ENCODE data around the gene ASMTL.
"Not testable (repeated sequence)": the region's sequence is repeated elsewhere in the genome, so short reads cannot be mapped to it uniquely, and the experiment has no call there.

Gene ASMTL, protein sequence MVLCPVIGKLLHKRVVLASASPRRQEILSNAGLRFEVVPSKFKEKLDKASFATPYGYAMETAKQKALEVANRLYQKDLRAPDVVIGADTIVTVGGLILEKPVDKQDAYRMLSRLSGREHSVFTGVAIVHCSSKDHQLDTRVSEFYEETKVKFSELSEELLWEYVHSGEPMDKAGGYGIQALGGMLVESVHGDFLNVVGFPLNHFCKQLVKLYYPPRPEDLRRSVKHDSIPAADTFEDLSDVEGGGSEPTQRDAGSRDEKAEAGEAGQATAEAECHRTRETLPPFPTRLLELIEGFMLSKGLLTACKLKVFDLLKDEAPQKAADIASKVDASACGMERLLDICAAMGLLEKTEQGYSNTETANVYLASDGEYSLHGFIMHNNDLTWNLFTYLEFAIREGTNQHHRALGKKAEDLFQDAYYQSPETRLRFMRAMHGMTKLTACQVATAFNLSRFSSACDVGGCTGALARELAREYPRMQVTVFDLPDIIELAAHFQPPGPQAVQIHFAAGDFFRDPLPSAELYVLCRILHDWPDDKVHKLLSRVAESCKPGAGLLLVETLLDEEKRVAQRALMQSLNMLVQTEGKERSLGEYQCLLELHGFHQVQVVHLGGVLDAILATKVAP

DNA sequence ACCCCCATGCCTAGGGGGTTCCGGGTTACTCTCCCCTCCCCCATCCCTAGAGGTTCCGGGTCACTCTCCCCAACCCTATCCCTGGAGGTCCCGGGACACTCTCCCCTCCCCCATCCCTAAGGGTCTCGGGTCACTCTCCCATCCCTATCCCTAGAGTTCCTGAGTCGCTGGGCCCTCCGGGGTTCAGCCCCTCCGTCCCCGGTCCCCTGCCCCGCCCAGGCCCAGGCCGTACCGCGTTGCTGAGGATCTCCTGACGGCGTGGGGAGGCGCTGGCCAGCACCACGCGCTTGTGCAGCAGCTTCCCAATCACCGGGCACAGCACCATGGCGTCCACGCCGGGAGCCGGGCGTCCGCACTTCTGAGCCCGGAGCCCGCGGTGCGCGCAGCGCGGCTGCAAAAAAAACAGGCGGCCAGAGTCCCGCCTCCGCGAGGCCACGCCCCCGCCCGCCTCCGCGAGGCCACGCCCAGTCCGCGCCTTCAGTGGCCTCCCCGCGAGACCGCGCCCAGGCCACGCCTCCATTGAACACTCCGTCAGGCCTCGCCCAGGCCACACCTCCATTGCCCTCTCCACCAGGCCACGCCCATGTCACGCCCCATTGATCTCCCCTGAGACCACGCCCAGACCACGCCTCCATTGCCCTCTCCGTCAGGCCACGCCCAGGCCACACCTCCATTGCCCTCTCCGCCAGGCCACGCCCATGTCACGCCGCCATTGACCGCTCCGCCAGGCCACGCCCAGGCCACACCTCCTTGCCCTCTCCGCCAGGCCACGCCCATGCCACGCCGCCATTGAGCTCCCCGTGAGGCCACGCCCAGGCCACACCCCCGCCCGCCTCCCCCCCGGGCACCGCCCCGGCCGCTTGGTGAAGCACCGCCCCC lies at the start of gene ASMTL:
Gene ASMTL, minus strand, starts transcription at position 394 of the 879 bp plus-strand sequence. Its CDS starts 69 bp downstream, at position 325.
- DNase-seq: peak; percentile 100

DNA sequence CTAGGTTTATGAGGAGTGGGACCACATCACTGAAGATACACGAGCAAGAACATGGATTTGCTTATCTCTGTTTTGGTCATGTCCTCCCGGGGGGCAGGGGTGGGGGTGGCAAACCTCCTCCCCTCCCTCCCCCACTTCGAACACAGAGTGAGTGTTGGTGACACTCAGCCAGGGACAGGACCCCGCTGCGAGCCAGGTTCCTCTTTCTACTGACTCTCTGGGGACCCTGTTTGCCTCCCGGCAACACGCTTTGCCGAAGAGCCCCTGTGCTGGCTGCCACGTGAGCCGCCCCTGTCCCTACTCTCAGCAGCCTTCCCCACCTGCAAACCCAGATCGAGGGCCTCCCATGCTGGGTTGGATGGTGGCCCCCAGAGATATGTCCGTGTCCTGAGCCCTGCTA lies 49.5 kb upstream of the ASMTL start:
- no peak for DNase-seq

DNA sequence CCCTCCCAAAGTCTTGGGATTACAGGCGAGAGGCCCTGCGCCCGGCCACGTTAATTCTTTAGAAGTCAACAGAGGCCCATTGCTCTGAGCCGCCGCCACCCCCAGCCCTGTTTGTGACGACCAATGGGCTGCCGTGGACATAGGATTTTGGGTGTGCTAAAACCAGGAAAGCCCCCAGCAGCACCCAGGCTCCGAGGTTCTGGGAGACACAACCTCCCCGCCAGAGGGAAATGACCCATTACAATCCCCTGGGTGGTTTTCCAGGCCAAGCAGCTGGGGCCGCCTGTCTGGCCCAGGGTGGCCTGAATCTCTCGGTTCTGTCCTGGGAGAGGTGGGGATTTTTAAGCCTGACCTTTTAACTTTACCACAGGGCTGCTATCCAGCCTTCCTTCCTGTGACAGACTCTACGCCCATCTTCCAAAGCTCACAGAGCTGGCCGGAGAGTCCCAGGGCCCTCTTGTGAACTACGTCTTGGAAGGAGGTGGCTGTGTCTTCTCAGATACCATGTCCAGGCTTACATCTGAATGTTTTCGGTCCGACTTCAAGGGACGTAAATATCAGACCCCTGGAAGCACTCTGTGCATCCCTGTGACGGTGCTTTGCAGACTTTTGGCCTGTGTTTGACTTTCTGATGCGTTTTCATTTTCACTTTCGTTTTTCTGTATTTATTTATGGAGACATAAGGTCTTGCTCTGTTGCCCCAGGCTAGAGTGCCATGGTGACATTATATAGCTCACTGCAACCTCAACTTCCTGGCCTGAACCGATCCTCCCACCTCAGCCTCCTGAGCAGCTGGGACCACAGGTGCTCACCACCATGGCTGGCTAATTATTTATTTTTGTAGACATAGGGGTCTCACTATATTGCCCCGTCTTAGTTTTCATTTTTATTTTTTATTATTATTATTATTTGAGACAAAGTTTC lies 48.3 kb upstream of the ASMTL start:
- DNase-seq: no peak

DNA sequence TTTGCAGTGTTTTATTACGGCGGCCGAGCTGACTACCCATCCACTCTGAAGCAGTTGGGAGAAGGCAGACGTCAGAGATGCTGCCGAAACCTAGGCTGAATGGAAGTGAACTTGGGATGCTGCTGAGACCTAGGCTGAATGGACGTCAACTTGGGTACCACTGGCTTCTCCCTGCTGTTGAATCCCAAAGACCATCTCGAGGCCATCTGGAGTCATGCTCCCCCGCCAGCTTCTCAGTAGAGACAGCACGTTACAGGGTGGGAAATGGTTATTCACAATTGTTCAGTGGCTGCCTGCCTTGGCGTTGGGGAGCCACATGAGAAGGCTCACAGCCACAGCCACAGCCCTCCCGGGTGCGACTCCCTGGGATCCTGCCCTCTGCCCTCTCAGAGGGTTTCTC lies 43.4 kb upstream of the ASMTL start:
- DNase-seq: no peak

DNA sequence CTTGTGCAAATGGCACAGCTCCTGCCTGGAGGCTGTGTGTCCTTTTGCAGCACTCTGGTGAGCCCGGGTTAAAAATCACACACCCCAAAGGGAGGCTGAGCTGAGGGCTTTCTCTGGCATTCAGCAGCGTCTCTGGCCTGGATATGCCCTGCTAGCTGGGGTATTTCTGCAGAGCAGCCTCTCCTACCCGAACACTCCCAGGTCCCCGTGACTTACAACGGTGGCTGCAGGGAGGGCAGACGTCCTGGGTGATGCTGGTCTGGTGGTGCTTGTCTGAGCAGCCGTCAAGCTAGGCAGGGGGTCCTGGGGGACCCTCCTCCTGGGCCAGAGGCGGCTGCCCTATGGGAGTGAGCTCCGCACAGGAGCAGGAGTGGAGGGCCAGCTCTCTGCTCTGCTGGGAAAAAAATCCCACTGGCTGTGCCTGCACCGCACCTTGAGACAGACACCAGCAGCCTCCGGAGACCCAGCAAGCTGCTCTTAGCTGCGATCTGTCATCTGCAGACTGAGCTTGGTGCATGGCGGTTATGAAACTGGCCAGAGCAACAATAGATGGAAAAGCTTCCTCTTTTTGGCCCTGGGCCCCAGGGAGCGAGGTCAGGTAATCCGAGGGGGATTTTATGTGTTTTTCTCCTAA lies 41.3 kb upstream of the ASMTL start:
- no peak for DNase-seq

DNA sequence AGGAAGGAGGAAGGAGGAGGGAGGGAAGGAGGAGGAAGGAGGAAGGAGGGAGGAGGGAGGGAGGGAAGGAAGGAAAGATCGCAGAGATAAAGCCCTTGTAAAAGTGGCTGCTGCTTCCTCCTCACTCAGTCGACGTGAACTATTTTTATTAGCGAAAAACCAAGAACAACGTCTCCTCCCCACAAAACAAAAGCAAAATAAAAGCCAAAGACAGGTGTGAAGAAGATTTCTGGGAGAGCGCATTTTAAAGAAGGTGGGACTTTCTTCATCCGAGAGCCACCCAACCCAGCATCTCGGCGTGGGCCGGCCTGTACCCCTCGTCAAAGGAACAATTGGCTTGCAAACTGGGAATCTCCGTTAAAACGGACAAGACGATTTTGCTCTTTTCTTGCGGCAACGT lies 40.7 kb upstream of the ASMTL start:
- DNase-seq: no peak

DNA sequence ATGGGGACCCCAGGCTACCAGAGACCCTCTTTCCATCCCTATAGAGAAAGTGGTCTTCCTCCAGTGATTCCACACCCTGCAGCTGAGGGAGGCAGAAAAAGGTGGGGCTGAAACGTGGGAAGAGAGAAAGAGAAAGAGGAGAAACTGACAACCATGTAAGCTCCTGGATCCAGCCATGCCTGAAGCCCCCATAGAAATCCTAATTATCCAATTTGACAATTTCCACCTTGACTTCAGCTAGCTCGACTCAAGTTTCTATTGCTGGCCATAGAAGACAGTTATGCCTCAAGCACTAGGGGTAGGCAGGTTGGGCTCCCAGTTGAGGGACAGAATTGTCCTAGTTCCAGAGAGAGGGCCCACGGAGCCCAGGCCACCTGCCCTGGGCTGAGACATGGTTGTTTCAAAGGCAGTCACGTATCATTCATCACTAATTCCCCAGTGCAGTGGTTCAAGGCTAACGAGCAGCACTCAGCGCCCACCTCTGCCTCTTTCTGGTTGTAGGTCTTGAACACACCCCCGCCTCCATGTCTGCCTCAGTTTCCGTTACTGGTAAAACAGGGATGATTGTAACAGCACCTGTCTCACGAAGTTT lies 39.8 kb upstream of the ASMTL start:
- no peak for DNase-seq

DNA sequence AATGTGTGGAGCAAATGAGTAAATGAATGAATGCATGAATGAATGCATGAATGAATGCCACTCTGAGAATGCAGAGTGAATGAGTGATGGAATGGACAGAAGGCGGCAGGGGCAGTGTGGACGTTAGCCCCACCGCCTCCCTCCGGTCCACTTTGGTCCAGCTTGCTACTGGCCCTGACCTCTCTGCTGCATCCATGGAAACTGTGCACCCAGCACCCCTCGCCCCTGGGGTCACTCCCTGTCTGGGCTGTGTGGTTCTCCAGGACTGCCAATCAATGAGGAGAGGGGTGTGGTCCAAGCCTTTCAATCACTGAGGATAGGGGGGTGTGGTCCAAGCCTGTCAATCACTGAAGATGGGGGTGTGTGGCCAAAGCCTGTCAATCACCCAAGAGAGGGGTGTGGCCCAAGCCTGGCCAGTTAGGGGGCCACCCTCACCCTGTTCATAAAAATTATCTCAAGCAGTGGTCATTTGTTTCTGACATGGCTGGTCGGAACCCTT lies 39.2 kb upstream of the ASMTL start:
- DNase-seq: peak; percentile 54

DNA sequence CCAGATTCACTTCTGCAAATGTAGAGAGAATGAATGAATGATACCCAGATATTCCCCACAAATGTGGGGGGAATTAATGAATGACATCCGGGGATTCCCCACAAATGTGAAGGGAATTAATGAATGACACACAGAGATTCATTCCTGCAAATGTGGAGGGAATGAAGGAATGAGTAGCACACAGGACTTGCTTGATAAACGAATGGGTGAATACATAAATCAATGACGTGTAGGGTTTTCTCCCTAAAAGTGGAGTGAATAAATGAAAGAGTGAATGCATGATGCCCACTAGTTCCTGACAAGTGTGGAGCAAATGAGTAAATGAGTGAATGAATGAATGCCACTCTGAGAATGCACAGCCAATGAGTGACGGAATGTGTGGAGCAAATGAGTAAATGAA lies 38.5 kb upstream of the ASMTL start:
- not testable (repeated sequence) for DNase-seq

DNA sequence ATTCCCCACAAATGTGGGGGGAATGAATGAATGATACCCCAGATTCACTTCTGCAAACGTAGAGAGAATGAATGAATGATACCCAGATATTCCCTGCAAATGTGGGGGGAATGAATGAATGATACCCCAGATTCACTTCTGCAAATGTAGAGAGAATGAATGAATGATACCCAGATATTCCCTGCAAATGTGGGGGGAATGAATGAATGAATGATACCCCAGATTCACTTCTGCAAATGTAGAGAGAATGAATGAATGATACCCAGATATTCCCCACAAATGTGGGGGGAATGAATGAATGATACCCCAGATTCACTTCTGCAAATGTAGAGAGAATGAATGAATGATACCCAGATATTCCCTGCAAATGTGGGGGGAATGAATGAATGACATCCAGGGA lies 38.0 kb upstream of the ASMTL start:
- not testable (repeated sequence) for DNase-seq

DNA sequence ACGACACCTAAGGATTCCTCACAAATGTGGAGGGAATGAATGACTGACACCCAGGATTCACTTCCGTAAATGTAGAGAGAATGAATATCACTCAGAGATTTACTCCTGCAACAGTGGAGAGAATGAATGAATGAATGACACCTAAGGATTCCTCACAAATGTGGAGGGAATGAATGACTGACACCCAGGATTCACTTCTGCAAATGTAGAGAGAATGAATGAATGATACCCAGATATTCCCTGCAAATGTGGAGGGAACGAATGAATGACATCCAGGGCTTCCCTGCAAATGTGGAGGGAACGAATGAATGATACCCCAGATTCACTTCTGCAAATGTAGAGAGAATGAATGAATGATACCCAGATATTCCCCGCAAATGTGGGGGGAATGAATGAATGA lies 36.6 kb upstream of the ASMTL start:
- not testable (repeated sequence) for DNase-seq

DNA sequence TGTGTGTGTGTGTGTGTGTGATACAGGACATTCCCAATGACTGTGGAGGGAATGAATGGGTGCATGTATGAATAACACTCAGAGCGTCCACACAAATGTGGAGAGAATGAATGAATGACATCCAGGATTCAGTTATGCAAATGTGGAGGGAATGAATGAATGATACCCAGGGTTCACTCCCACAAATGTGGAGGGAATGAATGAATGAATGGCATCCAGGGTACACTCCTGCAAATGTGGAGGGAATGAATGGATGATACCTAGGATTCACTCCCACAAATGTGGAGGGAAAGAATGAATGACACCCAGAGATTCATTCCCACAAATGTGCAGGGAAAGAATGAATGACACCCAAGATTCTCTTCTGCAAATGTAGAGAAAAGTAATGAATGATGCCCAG lies 36.0 kb upstream of the ASMTL start:
- DNase-seq: no peak

DNA sequence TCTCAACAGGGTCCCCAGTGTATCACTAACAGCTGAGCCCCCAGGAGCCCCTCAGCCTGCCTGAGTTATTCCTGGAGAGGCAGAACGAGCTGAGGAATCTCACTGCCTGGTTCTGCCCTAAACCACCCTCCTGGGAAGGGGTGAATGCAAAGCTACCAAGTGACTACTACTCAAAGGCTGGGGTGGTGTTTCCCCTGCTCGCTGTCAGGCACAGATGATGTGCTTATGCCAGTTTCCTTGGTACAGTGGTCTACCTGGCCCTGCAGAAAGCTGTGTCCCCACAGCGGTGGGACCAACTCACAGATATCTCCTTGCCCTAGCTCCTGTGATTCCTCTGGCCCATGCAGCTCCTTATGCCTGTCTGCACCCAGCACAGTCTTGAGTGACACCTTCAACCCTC lies 35.4 kb upstream of the ASMTL start:
- no peak for DNase-seq

DNA sequence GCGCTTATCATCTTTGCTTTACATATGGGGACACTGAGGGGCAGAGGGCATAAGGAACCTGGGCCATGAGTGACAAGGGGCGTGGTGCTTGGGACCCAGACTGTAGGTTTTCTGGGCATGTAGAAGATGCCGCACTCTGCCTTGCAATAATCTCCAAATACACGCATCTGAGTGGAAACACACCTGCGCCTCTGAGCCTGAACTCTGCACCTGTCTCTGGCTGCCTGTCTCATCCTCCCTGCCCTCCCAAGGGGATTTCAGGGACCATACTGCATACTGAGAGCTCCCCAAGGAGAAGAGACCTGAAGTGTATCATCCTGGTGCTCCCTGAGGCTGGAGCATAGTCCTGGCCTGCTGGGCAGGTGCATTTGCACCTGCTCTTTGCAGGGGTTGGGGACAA lies 34.7 kb upstream of the ASMTL start:
- DNase-seq: no peak

DNA sequence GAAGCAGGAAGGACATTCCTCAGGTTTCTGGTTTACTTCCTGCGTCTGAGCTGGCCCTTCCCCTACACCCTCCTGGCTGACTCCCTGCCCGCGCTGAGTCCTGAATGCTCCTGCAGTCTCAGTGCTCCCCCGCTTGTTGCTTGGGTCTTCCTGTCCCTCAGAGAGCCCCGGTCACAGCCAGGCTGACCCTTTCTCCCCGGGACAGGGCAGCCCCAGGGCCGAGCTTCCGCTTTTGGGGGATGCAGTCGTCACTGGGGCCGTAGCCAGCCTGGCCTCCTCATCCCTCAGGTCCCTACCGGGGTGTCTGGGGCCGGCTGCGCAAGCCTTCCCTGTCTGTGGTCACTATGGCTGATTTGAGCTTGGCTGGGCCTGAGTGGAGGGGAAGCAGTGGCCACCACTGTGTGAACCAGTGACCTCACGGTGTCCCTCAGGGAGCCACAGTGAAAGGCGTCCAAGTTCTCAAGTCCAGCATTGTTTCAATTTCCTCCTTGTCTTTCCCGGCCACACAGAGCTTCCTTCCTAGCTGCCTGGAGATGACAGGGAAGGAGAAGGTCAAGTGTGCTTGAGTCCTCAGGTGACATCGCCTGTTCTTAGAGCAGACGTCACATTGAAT lies 34.1 kb upstream of the ASMTL start:
- no peak for DNase-seq

DNA sequence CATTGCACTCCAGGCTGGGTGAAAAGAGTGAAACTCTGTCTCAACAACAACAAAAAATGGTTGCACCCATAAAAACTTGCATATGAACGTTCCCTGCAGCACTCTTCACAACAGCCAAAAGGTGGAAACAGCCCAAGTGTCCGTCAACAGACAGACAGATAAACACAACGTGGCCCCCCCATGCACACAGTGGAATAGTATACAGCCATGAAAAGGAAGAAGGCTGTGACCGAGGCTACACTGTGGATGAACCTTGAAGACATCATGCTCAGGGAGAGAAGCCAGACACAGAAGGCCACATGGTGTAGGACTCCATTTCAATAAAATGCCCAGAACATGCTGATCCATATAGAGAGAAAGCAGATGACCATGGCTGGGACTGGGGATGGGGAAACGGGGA lies 33.5 kb upstream of the ASMTL start:
- DNase-seq: no peak

DNA sequence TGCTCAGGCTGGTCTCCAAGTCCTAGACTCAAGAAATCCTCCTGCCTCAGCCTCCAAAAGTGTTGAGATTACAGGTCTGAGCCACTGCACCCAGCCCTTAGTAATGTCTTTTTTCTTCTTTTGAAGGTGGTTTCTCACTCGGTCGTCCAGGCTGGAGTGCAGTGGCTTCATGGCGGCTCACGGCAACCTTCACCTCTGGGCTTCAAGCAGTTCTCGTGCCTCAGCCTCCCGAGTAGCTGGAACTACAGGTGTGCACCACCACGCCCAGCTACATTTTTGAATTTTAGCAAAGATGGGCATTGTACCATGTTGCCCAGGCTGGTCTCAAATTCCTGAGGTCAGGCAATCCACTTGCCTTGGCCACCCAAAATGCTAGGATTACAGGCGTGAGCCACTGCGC lies 32.3 kb upstream of the ASMTL start:
- no peak for DNase-seq

DNA sequence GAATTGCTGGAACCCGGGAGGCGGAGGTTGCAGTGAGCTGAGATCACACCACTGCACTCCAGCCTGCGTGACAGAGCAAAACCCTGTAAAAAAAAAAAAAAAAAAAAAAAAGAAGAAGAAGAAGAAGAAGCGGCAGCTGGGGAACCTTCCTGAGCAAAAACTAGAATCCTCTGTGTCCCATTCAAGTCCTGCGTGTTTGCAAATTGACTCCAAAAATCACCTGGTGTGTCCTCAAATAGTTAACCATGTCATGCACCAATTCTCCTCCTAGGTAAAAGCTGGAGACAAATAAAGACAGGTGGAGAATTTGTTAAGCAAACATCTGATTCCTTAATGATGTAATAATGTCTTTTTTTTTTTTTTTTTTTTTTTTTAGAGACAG lies 31.9 kb upstream of the ASMTL start:
- no peak for DNase-seq

DNA sequence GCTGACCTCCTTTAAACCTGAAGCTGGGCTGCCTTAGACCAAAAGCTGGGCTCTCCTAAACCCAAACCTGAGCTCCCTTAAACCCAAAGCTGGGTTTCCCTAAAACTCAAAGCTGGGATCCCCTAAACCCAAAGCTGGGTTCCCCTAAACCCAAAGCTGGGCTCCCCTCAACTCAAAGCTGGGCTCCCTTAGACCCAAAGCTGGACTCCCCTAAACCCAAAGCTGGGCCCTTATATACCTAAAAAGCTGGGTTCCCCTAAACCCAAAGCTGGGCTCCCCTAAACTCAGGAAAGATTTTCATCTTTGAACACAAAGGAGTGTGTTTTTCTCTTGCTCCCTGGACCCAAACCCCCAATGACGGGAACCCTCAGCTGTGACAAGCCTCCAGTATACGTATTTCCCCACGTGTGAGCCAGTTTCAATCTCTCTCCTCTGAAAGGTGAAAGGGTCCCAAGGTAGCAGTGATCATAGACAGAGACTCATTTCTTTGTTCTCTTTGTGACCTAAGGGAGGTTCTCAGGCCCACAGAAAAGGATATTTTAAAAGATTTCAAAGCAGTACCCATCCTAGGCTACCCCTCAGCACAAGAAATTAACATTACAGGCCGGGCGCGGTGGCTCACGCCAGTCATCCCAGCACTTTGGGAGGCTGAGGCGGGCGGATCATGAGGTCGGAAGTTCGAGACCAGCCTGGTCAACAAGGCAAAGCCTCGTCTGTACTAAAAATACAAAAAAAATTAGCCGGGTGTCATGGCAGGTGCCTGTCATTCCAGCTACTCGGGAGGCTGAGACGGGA lies 31.3 kb upstream of the ASMTL start:
- no peak for DNase-seq

DNA sequence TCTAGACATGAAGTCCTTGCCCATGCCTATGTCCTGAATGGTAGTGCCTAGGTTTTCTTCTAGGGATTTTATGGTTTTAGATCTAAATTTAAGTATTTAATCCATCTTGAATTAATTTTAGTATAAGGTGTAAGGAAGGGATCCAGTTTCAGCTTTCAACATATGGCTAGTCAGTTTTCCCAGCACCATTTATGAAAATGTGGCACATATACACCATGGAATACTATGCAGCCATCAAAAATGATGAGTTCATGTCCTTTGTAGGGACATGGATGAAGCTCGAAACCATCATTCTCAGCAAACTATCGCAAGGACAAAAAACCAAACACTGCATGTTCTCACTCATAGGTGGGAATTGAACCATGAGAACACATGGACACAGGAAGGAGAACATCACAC lies 29.8 kb upstream of the ASMTL start:
- not testable (repeated sequence) for DNase-seq
